Astrocyte of the cerebellum (primary cell): Measurements from ENCODE around the gene SLC22A17.

Experiments used
- DNase-seq: peaks from one replicate; pipeline ENCODE4 v3.0.0-alpha.2; 2011; ENCODE audit warnings: low read depth
- H3K4me3 ChIP-seq: 2 replicates; pipeline ENCODE4 v1.5.1; 2011; ENCODE audit warnings: mild to moderate bottlenecking, low read depth, low read length, moderate library complexity
- in situ Hi-C: cut with HindIII; loops from 2 replicates; pipeline ENCODE4 v1.10.0; 2017; ENCODE audit warnings: low sequenced_read_pairs
- TF ChIP-seq, protein P1 (sequence below): IDR thresholded peaks from 2 replicates; pipeline ENCODE4 v1.5.1; 2012; ENCODE audit warnings: low read length, low read depth, moderate library complexity, mild to moderate bottlenecking; ENCODE audit errors: missing control alignments

The SLC22A17 gene

DNA sequence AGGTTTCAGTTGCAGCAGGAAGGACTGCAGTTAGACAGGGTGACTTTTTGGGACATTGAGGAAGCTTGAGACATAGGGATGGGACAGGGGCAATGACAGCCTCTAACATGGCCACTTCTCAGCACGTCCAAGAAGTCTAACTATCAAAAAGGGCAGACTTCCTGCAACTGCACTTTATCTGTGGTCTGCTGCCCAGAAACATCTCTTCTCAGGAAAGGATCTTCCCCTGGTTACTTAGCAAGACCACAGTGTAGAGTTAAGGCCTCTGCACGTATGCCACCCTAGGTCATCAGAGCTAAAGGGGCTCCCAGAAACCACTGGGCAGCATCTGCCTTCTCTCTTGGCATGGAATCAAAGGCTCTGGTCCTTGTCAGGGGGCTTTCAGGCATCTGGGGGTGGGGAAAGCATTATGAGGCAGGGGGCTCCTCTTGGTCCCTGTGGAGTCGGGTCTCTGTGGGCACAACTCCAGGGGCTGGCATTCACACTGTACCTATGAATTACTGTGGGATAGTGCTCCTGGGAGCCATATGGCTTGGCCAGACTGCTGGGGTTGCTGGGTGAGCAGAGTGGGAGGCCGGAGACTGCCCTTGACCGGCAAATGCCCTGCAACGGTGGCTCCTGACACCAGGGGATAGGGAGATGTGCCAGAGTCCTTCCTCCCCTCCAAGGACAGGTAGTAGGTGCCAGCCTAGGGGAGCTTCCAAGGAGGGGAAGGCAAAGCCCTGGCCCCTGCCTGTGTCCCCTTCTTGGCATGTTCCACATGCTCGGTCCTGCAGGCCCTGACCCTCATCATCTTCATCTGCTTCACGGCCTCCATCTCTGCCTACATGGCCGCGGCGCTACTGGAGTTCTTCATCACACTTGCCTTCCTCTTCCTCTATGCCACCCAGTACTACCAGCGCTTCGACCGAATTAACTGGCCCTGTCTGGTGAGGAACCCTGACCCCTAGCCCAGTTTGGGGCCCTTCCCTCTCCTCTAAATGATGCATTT lies 25.2 kb upstream of the SLC22A17 start:
- no peak for DNase-seq
- no peak overlapping the region for H3K4me3 ChIP-seq
- TF ChIP-seq, protein P1, sequence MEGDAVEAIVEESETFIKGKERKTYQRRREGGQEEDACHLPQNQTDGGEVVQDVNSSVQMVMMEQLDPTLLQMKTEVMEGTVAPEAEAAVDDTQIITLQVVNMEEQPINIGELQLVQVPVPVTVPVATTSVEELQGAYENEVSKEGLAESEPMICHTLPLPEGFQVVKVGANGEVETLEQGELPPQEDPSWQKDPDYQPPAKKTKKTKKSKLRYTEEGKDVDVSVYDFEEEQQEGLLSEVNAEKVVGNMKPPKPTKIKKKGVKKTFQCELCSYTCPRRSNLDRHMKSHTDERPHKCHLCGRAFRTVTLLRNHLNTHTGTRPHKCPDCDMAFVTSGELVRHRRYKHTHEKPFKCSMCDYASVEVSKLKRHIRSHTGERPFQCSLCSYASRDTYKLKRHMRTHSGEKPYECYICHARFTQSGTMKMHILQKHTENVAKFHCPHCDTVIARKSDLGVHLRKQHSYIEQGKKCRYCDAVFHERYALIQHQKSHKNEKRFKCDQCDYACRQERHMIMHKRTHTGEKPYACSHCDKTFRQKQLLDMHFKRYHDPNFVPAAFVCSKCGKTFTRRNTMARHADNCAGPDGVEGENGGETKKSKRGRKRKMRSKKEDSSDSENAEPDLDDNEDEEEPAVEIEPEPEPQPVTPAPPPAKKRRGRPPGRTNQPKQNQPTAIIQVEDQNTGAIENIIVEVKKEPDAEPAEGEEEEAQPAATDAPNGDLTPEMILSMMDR, result no peak
- in situ Hi-C loops, result no loop called here

DNA sequence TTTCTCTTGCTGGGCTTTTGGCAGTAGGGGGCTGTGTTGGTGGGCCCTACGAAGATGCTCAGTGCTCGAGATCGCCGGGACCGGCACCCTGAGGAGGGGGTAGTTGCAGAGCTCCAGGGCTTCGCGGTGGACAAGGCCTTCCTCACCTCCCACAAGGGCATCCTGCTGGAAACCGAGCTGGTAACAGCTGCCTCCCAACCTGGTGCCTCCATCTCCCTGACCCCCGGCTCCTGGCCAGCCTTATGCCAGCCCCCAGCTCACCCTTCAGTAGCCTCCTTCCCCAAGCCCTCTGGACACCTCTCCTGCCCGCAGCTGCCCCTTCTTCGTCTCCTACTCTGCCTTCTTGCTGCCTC lies 24.5 kb upstream of the SLC22A17 start:
- in situ Hi-C loops, result no loop called here
- TF ChIP-seq, protein P1, result no peak
- DNase-seq, result no peak
- no peak overlapping the region for H3K4me3 ChIP-seq

DNA sequence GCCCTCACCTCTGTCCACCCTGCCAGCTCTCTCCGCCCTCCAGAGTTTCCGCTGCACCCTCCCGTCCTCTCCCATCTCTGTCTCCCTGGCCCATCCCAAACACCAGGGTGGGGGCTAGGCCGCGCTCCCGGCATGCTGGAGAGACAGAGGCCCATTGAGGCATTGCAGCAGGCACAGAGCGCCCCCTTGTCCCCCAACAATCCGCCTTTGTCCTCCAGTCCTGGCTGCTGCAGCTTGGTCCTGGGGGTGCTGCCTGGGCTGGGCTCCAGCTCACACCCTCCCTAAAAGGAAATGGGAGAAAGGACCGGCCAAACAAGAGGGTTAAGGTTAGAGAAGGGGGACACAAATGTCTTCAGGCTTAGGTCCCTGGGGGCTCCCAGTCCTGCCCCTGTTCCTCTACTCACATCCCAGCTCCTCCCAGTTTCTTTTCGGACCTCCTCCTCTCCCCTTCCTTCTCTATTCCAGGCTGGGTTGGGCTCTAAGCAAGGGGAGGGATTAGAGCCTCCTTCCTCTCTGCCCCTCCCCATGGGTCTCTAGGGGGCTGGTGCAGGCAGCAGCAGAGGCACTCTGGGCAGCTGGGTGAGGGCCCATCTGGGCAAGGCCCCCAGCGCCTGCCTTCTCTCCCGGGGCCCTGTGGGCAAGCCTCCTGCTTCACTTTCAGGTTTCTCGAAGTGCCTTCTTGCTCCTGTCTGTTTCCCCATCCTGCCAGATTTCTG lies 24.0 kb upstream of the SLC22A17 start, which contains the start of gene CMTM5:
Gene CMTM5 (plus strand): TSS at position 565 of the 716 bp plus-strand sequence. CDS start 206 bp downstream, outside the sequence.
- DNase-seq, result no peak
- TF ChIP-seq, protein P1, result no peak
- in situ Hi-C loops, result no loop called here
- H3K4me3 ChIP-seq, result no peak within 1 kb of the TSS

DNA sequence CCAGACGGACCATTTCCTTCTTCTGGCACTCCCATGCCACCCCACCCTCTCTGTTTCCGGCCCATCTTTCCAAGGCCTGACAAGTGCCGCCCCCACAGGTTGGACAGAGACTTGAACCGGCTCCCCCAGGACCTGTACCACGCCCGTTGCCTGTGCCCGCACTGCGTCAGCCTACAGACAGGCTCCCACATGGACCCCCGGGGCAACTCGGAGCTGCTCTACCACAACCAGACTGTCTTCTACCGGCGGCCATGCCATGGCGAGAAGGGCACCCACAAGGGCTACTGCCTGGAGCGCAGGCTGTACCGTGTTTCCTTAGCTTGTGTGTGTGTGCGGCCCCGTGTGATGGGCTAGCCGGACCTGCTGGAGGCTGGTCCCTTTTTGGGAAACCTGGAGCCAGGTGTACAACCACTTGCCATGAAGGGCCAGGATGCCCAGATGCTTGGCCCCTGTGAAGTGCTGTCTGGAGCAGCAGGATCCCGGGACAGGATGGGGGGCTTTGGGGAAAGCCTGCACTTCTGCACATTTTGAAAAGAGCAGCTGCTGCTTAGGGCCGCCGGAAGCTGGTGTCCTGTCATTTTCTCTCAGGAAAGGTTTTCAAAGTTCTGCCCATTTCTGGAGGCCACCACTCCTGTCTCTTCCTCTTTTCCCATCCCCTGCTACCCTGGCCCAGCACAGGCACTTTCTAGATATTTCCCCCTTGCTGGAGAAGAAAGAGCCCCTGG lies 23.0 kb upstream of the SLC22A17 start:
- TF ChIP-seq, protein P1, result no peak
- H3K4me3 ChIP-seq, result no peak overlapping the region
- DNase-seq, result no peak
- in situ Hi-C loops, result no loop called here

DNA sequence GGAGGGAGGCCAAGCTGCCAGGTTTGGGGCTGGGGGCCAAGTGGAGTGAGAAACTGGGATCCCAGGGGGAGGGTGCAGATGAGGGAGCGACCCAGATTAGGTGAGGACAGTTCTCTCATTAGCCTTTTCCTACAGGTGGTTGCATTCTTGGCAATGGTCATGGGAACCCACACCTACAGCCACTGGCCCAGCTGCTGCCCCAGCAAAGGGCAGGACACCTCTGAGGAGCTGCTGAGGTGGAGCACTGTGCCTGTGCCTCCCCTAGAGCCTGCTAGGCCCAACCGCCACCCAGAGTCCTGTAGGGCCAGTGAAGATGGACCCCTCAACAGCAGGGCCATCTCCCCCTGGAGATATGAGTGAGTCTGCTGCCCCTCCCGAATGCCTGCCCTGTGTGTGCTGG lies 20.4 kb upstream of the SLC22A17 start:
- TF ChIP-seq, protein P1, result no peak
- no peak overlapping the region for H3K4me3 ChIP-seq
- in situ Hi-C loops, result no loop called here
- DNase-seq, result no peak

DNA sequence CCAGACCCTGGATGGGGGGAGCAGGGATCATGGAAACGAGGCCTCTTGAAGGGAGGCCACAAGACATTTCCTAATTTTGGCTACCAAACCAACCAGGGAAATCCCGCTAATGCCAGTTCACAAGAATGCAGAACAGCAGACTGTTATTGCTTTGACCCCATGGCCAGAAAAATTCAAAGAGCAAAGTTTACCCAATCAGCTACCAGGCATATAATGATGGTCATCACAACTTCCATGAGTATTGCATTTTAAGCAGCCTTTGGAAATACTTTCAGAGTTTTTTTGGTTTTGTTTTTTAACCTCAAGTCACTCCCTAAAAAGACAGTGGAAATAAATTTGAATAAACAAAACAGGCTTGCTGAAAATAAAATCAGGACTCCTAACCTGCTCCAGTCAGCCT lies 19.8 kb upstream of the SLC22A17 start, which contains the start of gene IL25:
Gene IL25 (plus strand): TSS at position 301 of the 400 bp plus-strand sequence.
- H3K4me3 ChIP-seq, result no peak within 1 kb of the TSS
- in situ Hi-C loops, result no loop called here
- TF ChIP-seq, protein P1, result no peak
- no peak for DNase-seq
